GOT3 (cell line): Measurements from ENCODE around the gene CRACDL.

Experiments
- DNase-seq: peaks from one replicate; lab custom pipeline; 2025; ENCODE audit warnings: mixed read lengths; lab: John Stamatoyannopoulos, UW

The CRACDL gene

DNA sequence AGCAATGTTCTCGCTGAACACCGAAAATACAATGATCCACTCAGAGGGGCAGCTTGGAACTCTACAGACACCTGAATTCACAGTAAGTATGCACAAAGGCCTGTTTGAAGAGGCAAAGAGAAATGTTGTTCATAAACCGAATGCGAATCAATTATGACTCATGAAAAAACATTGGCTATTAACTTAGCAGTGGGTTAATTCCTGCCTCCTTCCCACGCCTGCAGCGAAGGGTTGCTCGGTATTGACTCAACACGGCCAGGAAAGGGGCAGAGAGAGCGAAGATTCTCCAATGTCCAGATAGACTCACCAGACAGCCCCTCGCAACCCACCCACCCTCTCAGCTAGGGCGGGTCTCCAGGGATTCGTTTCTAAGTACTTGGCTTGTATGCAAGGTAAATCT, 9.4 kb downstream of the CRACDL start:
- no peak for DNase-seq

DNA sequence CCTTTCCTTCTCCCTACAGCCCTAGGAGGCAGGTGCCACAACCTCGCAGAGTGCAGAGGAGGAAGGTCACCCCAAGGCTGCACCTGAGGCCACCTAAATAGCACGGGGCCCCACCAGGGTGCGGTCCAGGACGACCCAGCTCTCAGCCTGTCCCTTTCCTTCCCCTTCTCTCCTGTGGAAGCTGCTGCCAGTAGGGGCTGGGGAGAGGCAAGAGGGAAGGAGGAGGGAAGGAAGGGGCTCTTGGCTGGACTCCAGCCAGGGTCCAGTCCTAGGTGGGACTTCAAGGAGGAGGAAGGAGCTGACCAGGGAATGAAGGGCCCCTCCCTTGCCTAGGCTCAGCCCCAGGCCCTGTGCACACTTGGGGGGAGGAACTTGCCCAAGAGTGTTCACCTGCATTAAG, 11.1 kb downstream of the CRACDL start:
- DNase-seq: no peak

DNA sequence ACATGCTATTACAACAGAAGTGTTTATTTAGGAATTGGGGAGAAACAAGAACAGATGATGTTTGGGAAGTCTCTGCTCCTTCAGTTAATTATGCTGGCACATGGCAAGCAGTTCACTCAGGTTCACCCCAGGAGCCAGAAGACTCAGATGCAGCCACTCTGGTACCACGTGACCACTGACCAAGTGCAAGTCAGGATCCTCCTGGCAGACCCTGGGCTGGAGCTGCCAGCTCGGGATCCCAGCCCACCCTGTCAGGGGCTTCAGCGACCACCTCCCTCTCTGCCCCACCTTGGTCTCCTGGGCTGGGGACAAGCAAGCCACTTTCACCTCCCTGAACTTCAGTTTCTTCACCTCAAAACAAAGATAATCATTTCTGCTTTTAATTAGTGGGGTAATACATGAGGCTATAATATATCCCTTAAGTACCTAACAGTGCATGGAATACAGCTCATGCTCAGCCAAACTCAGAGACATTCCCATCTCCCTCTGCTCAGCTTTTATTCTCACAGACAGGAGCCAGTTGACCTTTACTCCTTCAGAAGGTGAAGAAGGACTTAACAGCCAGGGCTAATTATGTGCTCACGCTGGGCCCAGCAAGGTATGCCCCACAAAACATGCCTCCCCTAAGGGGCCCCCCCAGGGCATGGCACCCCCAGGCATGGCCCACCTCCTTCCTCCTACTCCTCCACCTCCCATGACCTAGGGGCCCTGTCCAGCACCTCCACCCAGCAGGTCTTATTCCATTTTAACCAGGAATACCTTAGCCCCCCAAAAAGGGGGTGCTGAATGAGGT, 11.8 kb downstream of the CRACDL start:
- no peak for DNase-seq

DNA sequence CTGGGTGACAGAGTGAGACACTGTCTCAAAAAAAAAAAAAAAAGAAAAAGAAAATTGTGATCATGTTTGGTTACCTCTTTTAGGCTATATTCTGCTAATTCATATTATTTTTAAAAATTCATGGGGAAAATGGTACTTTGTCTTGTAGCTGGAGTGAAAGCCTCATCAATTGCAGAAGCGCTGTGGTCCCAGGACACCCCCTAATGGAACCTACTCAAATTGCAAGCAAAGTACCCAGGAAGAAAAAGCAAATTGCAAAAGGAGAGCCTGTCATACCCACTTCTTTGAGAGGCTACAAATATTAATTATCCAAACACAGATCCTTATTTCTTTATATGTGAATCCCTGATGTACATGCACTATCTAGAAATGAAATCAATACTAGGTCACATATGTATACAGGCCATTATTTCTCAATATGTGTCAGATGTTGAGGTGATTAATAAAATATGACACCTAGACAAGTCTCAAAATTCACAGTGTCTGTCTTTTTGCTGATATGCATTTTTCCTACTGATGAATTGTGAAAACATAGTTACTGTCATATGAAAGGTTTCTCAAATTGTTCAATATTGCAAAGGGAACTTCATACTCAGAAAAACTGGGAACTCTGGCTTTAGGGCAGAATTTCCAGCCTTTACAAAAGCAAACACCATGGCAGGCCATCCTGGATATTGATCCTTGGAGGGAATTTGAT, 12.6 kb downstream of the CRACDL start:
- DNase-seq: no peak

DNA sequence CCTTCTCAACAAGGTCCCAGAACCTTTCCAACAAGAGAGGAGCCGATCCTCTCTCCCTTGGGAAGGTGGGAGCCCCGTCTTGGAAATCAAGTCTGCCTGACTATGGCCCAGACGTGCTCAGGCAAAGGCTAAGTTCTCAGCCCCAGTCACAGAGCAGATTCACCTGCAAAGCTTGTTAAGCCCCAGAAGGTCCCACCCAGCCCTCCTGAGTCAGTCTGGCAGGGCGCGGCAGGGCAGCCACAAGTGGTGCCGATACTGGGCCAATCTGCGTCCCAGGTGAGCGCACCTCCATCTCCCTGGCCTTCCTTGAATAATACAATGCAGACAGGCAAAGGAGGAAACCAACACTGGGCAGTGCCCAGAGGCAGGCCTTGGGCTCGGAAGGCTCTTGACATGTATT, 15.0 kb downstream of the CRACDL start:
- DNase-seq: no peak

DNA sequence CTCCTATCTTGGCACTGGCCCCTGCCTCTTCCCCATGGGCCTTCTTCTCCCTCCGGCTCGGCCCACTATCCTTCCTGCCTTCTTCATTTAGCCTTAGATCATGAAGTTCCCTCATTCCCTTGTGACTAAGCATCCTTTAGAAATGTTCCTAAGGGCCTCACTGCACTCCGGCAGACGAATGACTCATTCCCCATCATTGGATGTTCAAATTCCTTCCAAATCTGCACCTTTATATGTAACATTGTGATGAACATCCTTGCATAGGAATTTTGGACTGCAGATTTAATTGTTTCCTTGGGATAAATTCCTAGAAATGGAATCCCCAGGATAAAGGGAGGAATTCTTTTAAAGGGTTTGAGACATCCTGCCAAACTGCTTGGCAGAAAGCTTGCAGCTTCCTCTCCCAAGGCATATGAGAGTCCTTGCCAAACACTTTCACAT, 19.0 kb downstream of the CRACDL start:
- no peak for DNase-seq

DNA sequence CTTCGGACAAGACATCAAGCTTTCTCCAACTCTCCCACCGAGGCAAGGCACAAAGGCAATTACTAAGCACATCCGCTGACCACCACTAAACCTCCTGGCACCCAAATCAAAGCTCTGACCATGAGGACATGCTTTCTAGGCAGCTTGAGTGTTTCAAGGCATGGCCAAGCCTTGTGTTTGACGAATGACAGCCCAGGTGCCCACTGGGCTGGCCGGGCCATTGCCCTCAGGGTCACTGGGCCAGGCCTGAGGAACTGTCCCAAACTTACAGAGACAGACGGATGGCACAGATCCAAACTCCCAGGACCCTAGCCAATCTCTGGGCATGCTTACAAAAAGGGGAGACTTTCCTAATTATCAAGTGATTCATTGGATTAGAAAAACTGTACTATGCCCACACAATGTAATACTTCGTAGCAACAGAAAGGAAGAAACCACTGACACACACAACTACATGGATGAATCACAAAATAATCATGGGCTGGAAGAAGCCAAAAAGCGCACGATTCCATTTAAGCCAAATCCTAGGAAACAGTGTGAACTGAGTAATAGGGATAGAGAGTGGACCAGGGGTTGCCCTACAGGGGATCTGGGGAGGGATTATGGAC, 20.2 kb downstream of the CRACDL start:
- no peak for DNase-seq

DNA sequence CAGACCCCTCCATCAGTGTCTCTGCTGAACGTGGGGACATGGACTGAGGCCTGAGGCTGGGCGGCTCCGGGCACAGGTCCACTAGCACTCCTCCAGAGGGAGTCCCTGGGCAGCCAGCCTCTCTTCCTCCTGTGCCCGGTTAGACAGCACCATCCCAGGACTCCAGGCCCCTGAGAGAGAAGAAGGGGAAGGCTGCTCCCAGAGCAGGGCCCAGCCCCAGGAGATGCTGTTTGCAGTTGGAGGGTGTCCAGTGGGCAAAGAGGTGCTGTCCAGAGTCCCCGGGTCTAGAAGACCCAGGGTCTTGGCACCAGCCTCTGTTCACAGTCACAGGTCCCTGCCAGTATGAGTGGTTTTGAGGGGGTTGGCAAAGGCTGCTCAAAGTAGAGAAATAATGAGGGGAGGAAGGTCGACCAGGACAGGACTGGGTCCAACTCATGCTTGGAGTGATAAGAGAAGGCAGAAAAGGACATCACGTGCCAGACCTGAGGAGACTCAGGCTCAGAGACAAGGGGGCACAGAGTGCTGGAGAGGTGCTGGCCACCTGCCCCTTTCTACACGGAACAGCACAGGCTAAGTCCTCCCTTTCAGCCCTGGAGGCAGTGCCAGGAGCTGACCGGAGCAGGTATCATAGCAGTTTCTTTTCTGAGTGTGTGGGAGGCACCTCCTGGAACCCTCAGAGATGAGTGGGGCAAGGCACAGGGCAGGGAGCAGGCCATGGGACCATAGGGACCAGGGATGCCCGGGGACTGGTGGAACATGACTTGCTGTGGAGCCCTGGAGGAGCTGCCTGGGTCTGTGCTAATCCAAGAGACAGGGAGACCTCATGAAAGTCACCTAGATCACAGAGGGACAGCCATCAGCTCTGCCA, 21.1 kb downstream of the CRACDL start:
- DNase-seq: no peak

DNA sequence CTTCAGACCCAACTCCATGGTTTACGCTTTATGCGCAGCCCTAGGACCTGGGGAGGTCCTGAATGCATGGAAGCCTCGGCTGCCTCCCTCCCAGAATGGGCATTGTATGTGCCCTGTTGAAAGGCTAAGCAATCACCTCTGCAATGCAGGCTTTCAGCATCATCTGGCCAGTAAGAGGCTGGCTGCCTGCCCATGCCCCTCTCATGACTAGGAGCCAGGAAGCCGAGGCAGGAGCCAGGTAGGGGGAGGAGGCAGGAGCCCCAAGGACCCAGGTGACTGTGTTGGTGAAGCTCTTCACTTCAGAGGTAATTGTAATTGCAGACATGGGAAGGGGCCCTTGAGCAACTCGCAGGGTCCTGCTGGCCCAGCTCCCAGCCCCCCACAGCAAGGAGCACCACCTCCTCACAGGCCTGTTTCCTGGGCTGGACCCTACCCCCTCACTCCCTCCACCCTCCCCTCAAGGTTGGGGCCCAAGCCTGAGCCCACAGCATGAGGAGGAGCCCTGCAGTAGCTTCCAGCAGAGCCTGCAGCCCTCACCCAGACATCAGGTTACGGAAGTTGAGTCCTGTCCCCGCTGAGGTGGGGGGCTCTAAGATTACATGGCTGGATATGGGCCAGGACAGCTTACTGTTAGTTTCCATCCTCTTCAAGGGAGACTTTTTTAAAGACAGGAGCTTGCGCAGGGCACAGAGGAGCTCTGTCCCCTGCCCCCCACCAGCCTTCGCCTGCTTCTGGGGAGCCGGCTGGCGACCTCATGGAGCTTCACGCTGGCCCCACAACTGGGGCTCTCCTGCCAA, 21.9 kb downstream of the CRACDL start:
- no peak for DNase-seq

DNA sequence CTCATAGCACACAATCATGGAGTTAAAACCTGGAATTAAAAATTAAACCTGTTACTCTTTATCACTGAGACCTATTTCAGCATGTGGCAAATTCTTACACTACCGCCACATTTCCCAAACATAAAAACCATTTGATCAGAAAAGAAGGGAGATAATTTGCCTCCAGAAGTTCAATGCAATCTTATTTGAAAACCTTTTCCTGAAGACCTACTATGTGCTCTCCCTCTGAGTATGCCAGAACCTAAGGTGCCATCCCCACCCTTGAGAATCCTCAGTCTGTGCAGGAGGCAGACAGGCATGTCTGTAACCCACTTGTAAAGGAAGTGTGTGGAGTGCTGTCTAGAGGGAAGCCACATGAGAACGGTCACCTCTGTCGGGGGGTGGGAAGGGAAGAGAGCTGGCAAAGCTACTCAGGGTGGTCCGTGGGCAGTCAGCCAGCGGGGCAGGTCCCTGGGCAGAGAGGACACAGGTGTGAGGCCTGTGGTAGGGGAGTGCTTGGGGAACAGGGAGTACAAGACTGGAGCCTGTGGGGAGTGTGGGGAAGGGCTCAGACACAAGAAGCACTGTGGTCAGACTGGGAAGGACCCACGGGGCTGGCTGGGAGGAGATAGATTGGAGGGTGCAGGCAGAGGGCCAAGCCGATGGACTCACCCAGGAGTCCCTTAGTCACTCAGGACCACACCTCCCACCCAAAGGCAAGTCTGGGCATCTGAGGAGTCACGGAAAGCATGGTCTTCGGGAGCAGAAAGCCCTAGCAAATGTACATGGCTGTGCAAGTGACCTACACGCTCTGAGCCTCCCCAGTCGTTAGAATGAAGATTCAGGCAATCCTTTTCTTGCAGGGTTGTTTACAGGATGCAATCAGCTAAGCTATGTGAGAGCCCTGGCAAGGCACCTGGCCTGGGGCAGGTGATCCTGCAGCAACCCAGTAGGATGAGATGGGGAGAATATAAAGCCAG, 22.8 kb downstream of the CRACDL start:
- DNase-seq: no peak

DNA sequence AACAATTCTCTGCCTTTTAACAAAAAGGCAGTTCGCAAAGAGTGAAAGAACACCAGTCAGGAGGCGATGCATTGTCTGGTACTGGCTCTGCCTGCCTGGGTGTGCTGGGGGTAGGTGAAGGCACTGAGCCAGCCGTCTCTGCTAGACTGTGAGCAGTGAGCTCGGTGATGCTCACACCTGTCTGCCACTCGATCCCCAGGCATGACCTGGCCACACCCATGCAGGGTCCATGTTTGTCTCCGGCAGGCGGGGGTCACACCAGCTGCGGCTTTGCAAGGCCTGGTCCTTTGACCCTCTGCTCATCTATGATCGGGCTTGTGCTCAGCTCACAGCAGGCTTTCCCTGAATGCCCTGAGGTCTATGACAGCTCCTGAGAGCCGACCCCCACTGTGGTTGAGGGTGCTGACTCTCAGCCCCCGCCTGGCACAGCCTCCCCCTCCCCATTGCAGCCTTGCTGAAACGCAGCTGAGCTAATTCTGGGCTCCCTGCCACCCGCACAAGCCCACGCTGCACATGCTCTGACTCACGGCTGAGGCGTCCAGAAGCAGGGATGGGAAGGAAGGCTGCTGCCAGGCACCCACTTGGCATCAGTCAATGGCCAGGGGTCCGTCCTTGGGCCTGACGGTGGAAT, 23.7 kb downstream of the CRACDL start:
- DNase-seq: no peak

DNA sequence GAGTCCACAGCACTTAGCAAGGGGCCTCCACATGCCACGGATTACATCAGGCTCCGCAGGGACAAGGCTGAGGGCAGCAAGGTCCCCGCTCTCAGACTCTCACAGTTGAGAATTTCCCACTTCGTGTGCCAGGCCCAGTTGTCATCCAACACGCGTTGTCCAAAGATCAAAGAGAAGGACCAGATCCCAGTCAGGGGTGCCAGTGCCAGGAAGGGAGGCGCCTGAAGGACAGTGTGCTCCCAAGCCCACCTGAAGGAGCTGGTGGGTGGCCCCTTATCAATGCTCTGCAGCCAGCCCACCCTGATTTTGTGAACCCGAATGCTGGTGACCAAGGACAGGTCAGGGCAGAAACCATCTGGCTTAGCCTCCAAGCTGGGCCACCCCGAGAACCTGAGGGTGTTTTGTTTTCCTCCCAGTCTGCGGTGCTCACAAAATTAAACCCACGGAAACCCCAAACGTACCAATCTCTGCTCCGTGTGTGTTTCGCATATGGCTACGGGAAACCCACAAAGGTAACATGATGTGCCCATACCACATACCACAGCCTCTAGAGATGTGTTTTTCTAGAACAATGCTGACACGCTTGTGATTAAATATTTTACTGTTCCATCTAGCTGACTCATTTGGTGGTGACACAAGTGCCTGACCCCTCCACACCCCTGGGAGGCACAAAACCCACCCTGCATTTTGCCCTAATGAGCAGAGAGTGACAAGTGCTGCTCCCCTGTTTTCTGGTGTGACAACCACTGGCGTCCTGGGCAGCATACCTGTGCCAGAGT, 24.5 kb downstream of the CRACDL start:
- DNase-seq: no peak

DNA sequence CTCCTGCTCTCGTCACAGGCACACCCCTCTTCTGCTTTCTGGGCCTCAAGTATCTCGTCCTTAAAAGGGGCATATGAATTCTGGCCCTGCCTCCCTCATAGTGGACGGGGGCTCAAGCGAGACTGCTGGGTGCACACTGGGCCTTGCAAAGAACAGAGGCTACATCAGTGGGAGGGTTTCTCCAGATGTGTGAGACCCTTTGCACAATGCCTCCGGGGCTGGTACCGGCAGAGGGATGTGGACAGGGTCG, 25.0 kb downstream of the CRACDL start:
- DNase-seq: no peak

DNA sequence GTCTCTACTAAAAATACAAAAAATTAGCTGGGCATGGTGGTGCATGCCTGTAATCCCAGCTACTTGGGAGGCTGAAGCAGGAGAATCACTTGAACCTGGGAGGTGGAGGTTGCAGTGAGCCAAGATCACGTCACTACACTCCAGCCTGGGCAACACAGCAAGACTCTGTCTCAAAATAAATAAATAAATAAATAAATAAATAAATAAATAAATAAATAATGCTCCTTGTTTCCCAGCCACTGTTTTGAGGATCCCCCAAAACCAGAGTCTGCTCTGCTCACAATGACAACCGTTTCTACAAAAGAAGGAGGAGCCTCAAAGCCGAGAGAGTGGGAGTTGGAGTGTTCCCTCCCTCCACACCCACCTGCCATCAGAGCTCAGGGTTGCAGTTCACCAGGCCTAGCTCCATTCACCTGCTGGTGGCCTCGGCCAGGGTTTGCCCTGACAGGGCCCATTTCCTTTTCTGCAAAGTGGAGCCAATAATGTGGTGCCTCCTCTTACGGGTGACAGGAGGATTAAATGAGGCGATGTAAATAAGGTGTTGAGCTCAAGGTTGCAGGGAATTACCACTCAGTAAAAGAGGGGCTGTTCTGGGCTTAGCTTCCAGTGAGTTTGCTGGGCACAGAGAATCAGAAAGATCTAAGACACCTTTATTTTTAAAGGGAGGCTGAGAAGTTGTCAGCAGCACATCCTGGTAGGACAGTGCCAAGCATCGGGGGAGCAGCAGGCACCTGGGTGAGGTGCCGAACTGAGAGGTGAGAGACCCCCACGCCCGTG, 25.5 kb downstream of the CRACDL start:
- no peak for DNase-seq

DNA sequence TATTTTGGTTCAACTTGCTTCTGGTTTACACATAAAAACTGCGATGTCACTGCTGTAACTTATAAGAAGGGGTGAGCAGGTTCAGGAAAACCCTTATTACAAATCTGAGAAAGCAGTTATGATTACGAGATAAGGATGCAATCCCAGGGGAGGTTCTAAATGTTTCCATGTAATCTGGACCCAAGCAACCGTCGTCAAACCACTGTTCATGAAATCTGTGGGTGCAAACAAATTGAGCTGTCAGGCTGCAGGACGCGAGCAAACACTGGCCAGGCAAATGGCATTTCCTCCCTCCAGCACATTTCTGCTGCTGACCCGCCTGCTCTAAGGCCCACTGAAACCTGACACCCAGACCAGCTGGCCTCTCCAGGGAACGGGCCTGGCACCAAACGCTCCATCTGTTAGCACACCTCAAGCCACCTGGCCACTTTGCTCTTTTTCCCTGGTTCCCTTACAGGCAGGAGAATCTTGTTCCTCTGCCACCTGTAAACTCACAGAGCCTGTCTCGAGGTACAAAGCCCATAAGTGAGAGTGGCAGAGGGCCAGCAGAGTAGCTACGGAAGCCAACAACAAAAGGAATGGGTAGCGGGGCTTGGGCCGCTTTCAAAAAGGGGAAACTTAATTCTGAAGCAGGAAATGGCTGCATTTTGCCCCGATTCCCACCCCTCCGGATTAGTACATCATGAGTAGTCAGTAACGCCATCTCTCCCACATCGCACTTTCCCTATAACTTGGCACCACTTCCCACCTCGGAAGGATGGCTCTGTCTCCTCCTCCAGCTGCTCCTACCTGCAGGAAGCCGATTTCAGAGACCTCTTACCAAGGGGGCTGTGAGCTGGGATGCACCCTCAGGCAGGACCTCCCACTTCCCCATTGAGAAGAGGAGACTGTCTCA, 26.5 kb downstream of the CRACDL start:
- DNase-seq: no peak

DNA sequence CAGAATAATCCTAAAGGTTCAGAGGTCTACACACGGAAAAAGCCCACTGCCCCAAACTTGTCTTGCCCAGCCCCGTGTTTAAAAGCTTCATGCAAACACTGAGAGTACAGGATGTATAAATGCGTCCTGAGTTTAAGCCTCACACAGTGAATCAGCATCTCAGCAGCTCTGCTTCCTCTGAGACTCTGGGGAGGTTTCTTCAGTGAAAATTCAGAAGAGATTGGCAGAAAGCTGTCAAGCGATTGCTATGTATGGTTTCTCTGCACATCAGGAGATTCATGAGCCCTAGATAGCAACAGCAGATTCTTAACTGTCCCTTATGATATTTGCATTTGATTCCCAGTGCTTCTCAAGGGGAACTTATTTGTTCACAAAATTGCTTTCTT, 27.1 kb downstream of the CRACDL start:
- no peak for DNase-seq
